ENCODE results near the gene PHF2. TPM values are rescaled to one million over a fixed set of nuclear protein-coding genes. Genes with fewer than 3 reads are reported as not detected.

Gene PHF2
- total RNA-seq, 1 experiment from 2014 or later: 17.4 TPM

GRCh38 chr9:93560991-93561390 lies 15.4 kb upstream of the PHF2 start:
- Mint-ChIP-seq H3K27me3 (ENCODE audit: low read depth) (no peaks in the 10 kb centered on the region), H3K9me3 (no peaks in the 10 kb centered on the region), H3K4me1 (peaks cover 0 to 3% of the 10 kb centered on the region in 2 experiments; a peak in 1 of 4 replicates), H3K27ac (no peak overlapping the region), H3K4me3 (no peak overlapping the region), H3K36me3 (ENCODE audit: insufficient read depth in 1 of 3, low read depth in 3 of 3) (peaks cover 31 to 83% (median 57%) of the 10 kb centered on the region in 3 experiments; a peak in 6 of 7 replicates)
- no peak for TF ChIP-seq CTCF (conservative IDR thresholded peaks at IDR 0.05)
- Histone ChIP-seq H2BK15ac (ENCODE audit: low read depth, low read length) (no peak overlapping the region), H3K23ac (ENCODE audit: insufficient read length, low read depth, low read length) (no peak overlapping the region), H3K14ac (ENCODE audit: insufficient read depth, low read length) (no peak overlapping the region), H4K91ac (ENCODE audit: insufficient read length, low read depth, low read length) (no peak overlapping the region), H3K27me3 (ENCODE audit: insufficient read depth, low read length) (no peaks in the 10 kb centered on the region), H3K23me2 (ENCODE audit: insufficient read length, low read depth, low read length, poor library complexity, severe bottlenecking) (no peaks in the 10 kb centered on the region), H3K18ac (ENCODE audit: insufficient read length, low read depth, low read length) (no peak overlapping the region), H2BK20ac (ENCODE audit: low read depth, low read length, poor library complexity, severe bottlenecking) (no peak overlapping the region), H3K9ac (ENCODE audit: extremely low read depth, insufficient read length, low read length) (no peak overlapping the region), H3K4me1 (ENCODE audit: insufficient read depth, low read length) (no peaks in the 10 kb centered on the region), H3K9me3 (ENCODE audit: control insufficient read depth, low read depth, low read length) (no peaks in the 10 kb centered on the region), H3K27ac (ENCODE audit: insufficient read length, low read depth, low read length) (no peak overlapping the region), H2AK5ac (ENCODE audit: insufficient read length, low read length) (no peak overlapping the region), H2BK12ac (ENCODE audit: insufficient read length, low read depth, low read length) (no peak overlapping the region), H4K8ac (replicated peaks; ENCODE audit: insufficient read length, low read depth, low read length) (no peak overlapping the region), H3K4me2 (ENCODE audit: insufficient read depth, insufficient read length, low read length) (no peak overlapping the region), H3K56ac (ENCODE audit: insufficient read length, low read depth, low read length) (no peak overlapping the region), H4K5ac (ENCODE audit: insufficient read length, low read depth, low read length) (no peak overlapping the region), H3T11ph (ENCODE audit: low read length) (no peak overlapping the region), H3K4ac (ENCODE audit: low read depth, low read length) (no peak overlapping the region), H3K79me2 (ENCODE audit: insufficient read depth, low read length) (no peaks in the 10 kb centered on the region), H3K79me1 (ENCODE audit: insufficient read depth, low read depth, low read length, poor library complexity, severe bottlenecking) (no peaks in the 10 kb centered on the region), H4K20me1 (ENCODE audit: control insufficient read depth, insufficient read depth, insufficient read length) (no peaks in the 10 kb centered on the region), H2BK120ac (ENCODE audit: low read depth, low read length, poor library complexity, severe bottlenecking) (no peak overlapping the region), H2BK5ac (ENCODE audit: insufficient read length, low read length) (no peak overlapping the region), H2AFZ (ENCODE audit: low read length) (no peak overlapping the region)
- DNase-seq: no peak
- no CpG with 5 or more reads among the region's 5 CpGs for WGBS (ENCODE audit: extremely low coverage, insufficient read length, low lambda C conversion rate)

Data from H9 (cell line).